ENCODE results near the gene EXD3.

EXD3 gene

GRCh38 chr9:137308057-137308619 is 114.8 kb downstream of the EXD3 start:
- no peak for TF ChIP-seq TEAD4 (IDR thresholded peaks at IDR 0.05)
- TF ChIP-seq REST (IDR thresholded peaks at IDR 0.05; ENCODE audit: low read depth): no peak
- TF ChIP-seq CREB1 (IDR thresholded peaks at IDR 0.05; ENCODE audit: low read depth): no peak

GRCh38 chr9:137307255-137308056 is 115.5 kb downstream of the EXD3 start:
- TF ChIP-seq CREB1 (IDR thresholded peaks at IDR 0.05; ENCODE audit: low read depth): no peak
- TF ChIP-seq MAX (IDR thresholded peaks at IDR 0.05): no peak
- TF ChIP-seq YY1 (IDR thresholded peaks at IDR 0.05; ENCODE audit: low read depth): no peak
- TF ChIP-seq USF1 (IDR thresholded peaks at IDR 0.05): no peak
- TF ChIP-seq EGR1 (IDR thresholded peaks at IDR 0.05): no peak
- TF ChIP-seq REST (IDR thresholded peaks at IDR 0.05; ENCODE audit: low read depth): no peak
- no peak; the same call in 1 of the 2 replicates for TF ChIP-seq ZBTB7A (IDR thresholded peaks at IDR 0.05; ENCODE audit: low read depth)
- TF ChIP-seq FOXM1 (IDR thresholded peaks at IDR 0.05; ENCODE audit: borderline replicate concordance, low read depth): no peak
- TF ChIP-seq CEBPB (IDR thresholded peaks at IDR 0.05): no peak
- TF ChIP-seq RAD21 (IDR thresholded peaks at IDR 0.05; ENCODE audit: low read depth): no peak
- no peak for TF ChIP-seq TCF12 (IDR thresholded peaks at IDR 0.05; ENCODE audit: low read depth)
- no peak for TF ChIP-seq TAF1 (IDR thresholded peaks at IDR 0.05; ENCODE audit: low read depth)
- no peak for TF ChIP-seq TEAD4 (IDR thresholded peaks at IDR 0.05)
- no peak for TF ChIP-seq EP300 (IDR thresholded peaks at IDR 0.05; ENCODE audit: borderline replicate concordance)
- TF ChIP-seq NFIC (IDR thresholded peaks at IDR 0.05): no peak

GRCh38 chr9:137306850-137307254 is 116.1 kb downstream of the EXD3 start:
- TF ChIP-seq TCF12 (IDR thresholded peaks at IDR 0.05; ENCODE audit: low read depth) (no peak), YY1 (IDR thresholded peaks at IDR 0.05; ENCODE audit: low read depth) (no peak)

- TF ChIP-seq ZBTB7A (IDR thresholded peaks at IDR 0.05; ENCODE audit: low read depth) (0 out of 2 replicates have a peak, but pooled peaks have one; percentile 11), TAF1 (IDR thresholded peaks at IDR 0.05; ENCODE audit: low read depth) (no peak)
Measured at GRCh38 chr9:137306066-137306849, 116.7 kb downstream of the EXD3 start.

GRCh38 chr9:137305798-137306065 is 117.2 kb downstream of the EXD3 start:
- TF ChIP-seq NFIC (IDR thresholded peaks at IDR 0.05) (no peak), YY1 (IDR thresholded peaks at IDR 0.05; ENCODE audit: low read depth) (no peak), REST (IDR thresholded peaks at IDR 0.05; ENCODE audit: low read depth) (no peak), ZBTB7A (IDR thresholded peaks at IDR 0.05; ENCODE audit: low read depth) (no peak), TCF12 (IDR thresholded peaks at IDR 0.05; ENCODE audit: low read depth) (no peak; the same call in 1 of the 2 replicates), EP300 (IDR thresholded peaks at IDR 0.05; ENCODE audit: borderline replicate concordance) (no peak), MAX (IDR thresholded peaks at IDR 0.05) (no peak; the same call in 1 of the 2 replicates), CREB1 (IDR thresholded peaks at IDR 0.05; ENCODE audit: low read depth) (no peak), USF1 (IDR thresholded peaks at IDR 0.05) (no peak), EGR1 (IDR thresholded peaks at IDR 0.05) (no peak), TEAD4 (IDR thresholded peaks at IDR 0.05) (no peak), FOXM1 (IDR thresholded peaks at IDR 0.05; ENCODE audit: borderline replicate concordance, low read depth) (no peak), TAF1 (IDR thresholded peaks at IDR 0.05; ENCODE audit: low read depth) (no peak), CEBPB (IDR thresholded peaks at IDR 0.05) (no peak), RAD21 (IDR thresholded peaks at IDR 0.05; ENCODE audit: low read depth) (no peak)

Data from Ishikawa (cell line).